GM23338 (cell line): Measurements from ENCODE around the gene EFCAB9. TPM values are rescaled to one million over a fixed set of nuclear protein-coding genes. Genes with fewer than 3 reads are reported as not detected.

Experiments used
- ATAC-seq: fragments of 200-7000 bp; cut with Tn5 transposase; 3 replicates; pipeline ENCODE4 v1.9.1; 2020
- DNase-seq: peaks from one replicate; pipeline ENCODE4 v3.0.0-alpha.2; 2015; ENCODE audit warnings: low spot score
- H2AFZ ChIP-seq: fragments of 200-600 bp; sonication (generic); 2 replicates; pipeline ENCODE4 v1.8.0; 2016; ENCODE audit warnings: antibody characterized with exemption, mild to moderate bottlenecking, moderate library complexity
- H3F3A ChIP-seq: fragments of 200-600 bp; sonication (generic); replicated peaks from 2 replicates; pipeline ENCODE4 v1.8.0; 2017; ENCODE audit warnings: antibody characterized with exemption, mixed run types, low read depth
- H3K27ac ChIP-seq: fragments of 200-600 bp; sonication (generic); 2 replicates; pipeline ENCODE4 v1.6.1; 2016; ENCODE audit warnings: low read depth
- H3K27me3 ChIP-seq: fragments of 200-600 bp; sonication (generic); 2 replicates; pipeline ENCODE4 v1.8.0; 2016; ENCODE audit warnings: mild to moderate bottlenecking, mixed run types, moderate library complexity; ENCODE audit not compliant: insufficient read depth
- H3K36me3 ChIP-seq: fragments of 200-600 bp; sonication (generic); 2 replicates; pipeline ENCODE4 v1.8.0; 2016; ENCODE audit warnings: mild to moderate bottlenecking; ENCODE audit not compliant: insufficient read depth
- H3K4me1 ChIP-seq: fragments of 200-600 bp; sonication (generic); 2 replicates; pipeline ENCODE4 v1.8.0; 2016; ENCODE audit warnings: mild to moderate bottlenecking, moderate library complexity; ENCODE audit not compliant: insufficient read depth
- H3K4me2 ChIP-seq: fragments of 200-600 bp; sonication (generic); 2 replicates; pipeline ENCODE4 v1.7.1; 2017; ENCODE audit warnings: mixed run types
- H3K4me3 ChIP-seq: fragments of 200-600 bp; sonication (generic); 2 replicates; pipeline ENCODE4 v1.6.1; 2016; ENCODE audit warnings: mixed run types
- H3K79me2 ChIP-seq: fragments of 200-600 bp; sonication (generic); replicated peaks from 2 replicates; pipeline ENCODE4 v1.8.0; 2017; ENCODE audit warnings: mild to moderate bottlenecking; ENCODE audit not compliant: insufficient read depth
- H3K9me2 ChIP-seq: fragments of 200-600 bp; sonication (generic); 2 replicates; pipeline ENCODE4 v1.8.0; 2017; ENCODE audit not compliant: insufficient read depth
- H4K20me1 ChIP-seq: fragments of 200-600 bp; sonication (generic); replicated peaks from 2 replicates; pipeline ENCODE4 v1.8.0; 2017; ENCODE audit warnings: mild to moderate bottlenecking; ENCODE audit not compliant: insufficient read depth
- H3K27ac Mint-ChIP-seq: 2 replicates; pipeline ENCODE4 v1.8.0; 2020; ENCODE audit warnings: inconsistent platforms, mild to moderate bottlenecking, moderate library complexity, mixed read lengths
- H3K27me3 Mint-ChIP-seq: 3 replicates; pipeline ENCODE4 v1.8.0; 2022; ENCODE audit warnings: low read depth, mild to moderate bottlenecking, moderate library complexity, mixed read lengths, inconsistent platforms; ENCODE audit not compliant: insufficient read depth, poor library complexity
- H3K36me3 Mint-ChIP-seq: 3 replicates; pipeline ENCODE4 v1.8.0; 2021; ENCODE audit warnings: low read depth, mild to moderate bottlenecking, inconsistent platforms, moderate library complexity, mixed read lengths
- H3K4me1 Mint-ChIP-seq: 3 replicates; pipeline ENCODE4 v1.8.0; 2020; ENCODE audit warnings: mild to moderate bottlenecking, inconsistent platforms, mixed read lengths
- H3K4me3 Mint-ChIP-seq: 3 replicates; pipeline ENCODE4 v1.8.0; 2021; ENCODE audit warnings: moderate library complexity, mild to moderate bottlenecking, inconsistent platforms, mixed read lengths
- H3K9me3 Mint-ChIP-seq: 3 replicates; pipeline ENCODE4 v1.8.0; 2020; ENCODE audit warnings: moderate library complexity, mild to moderate bottlenecking, inconsistent platforms, mixed read lengths
- EZH2 ChIP-seq: fragments of 200-600 bp; sonication (generic); IDR thresholded peaks from one replicate; pipeline ENCODE4 v1.8.0; 2017; ENCODE audit warnings: antibody characterized with exemption, mild to moderate bottlenecking, low read depth; ENCODE audit not compliant: unreplicated experiment
- EZH2phosphoT487 ChIP-seq: fragments of 200-600 bp; sonication (generic); IDR thresholded peaks from one replicate; pipeline ENCODE4 v1.8.1; 2018; ENCODE audit warnings: antibody characterized with exemption; ENCODE audit not compliant: unreplicated experiment
- JUNB ChIP-seq: IDR thresholded peaks from one replicate; pipeline ENCODE4 v1.6.1; 2016; ENCODE audit warnings: antibody characterized with exemption; ENCODE audit not compliant: unreplicated experiment
- STAT1 ChIP-seq: IDR thresholded peaks from one replicate; pipeline ENCODE4 v1.6.1; 2016; ENCODE audit warnings: antibody characterized with exemption; ENCODE audit not compliant: unreplicated experiment
- ZNF331 ChIP-seq: fragments of 250-450 bp; sonication (Bioruptor Pico); IDR thresholded peaks from 2 replicates; pipeline ENCODE4 v1.5.0; 2020; ENCODE audit warnings: low read depth, mild to moderate bottlenecking, moderate library complexity
- ZNF462 ChIP-seq: fragments of 250-450 bp; sonication (Bioruptor Pico); IDR thresholded peaks from 2 replicates; pipeline ENCODE4 v1.5.0; 2020; ENCODE audit warnings: mild to moderate bottlenecking, moderate library complexity
- polyA plus RNA-seq: library from polyadenylated mRNA; unstranded; fragments of >200 nt; fragmentation: Nextera tagmentation; extraction: Ambion mirVana; gene quantifications from 2 replicates; pipeline ENCODE4 v1.2.1, GENCODE V29; 2016
- total RNA-seq: library from RNA; depleted of rRNA; stranded (reverse); fragments of >200 nt; shearing (Covaris generic); gene quantifications from 2 replicates; pipeline ENCODE4 v1.2.3, GENCODE V29; 2014
- TF ChIP-seq, protein P1 (sequence below), 2 experiments: fragments of 200-600 bp in 1 of 2; sonication (generic) in 1 of 2; conservative IDR thresholded peaks; 2 replicates each; pipeline versions ENCODE4 v1.5.1 to v1.6.1; 2016 to 2017; ENCODE audit warnings: antibody characterized with exemption in 2 of 2, low read depth in 2 of 2, mild to moderate bottlenecking in 2 of 2, moderate library complexity in 1 of 2

EFCAB9 gene
- total and polyA plus RNA-seq, 2 experiments from 2014 or later, result not detected

DNA sequence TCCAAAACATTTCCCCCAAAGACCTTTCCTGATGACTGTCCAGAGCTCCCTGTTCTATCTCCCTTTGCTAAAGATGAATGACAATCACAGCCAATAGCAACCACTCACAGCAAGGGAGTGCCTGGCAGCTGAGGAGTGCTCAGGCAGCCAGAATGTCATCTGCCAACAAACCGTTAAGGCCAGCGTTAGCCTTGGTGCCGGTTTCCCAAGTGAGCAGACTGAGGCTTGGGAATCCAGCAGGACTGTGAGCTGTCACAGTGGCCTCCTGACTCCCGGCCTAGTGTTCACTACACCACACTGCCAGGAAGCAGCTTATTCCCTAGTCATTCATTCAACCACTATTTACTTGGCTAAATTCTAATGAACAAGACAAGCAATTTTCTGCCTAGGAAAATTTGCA, 30.6 kb upstream of the EFCAB9 start:
- Mint-ChIP-seq H3K27ac (no peak overlapping the region), H3K27me3 (no peaks in the 10 kb centered on the region), H3K4me3 (no peak overlapping the region), H3K9me3 (no peaks in the 10 kb centered on the region; the same call in 2 of the 3 replicates), H3K36me3 (no peaks in the 10 kb centered on the region; the same call in 2 of the 3 replicates), H3K4me1 (no peaks in the 10 kb centered on the region; the same call in 2 of the 3 replicates)
- Histone ChIP-seq H3K4me3 (no peak overlapping the region), H3K27me3 (no peaks in the 10 kb centered on the region), H3K9me2 (no peaks in the 10 kb centered on the region), H3F3A (peaks cover 3% of the 10 kb centered on the region; the same call in 1 of the 2 replicates), H3K36me3 (no peaks in the 10 kb centered on the region), H3K27ac (no peak overlapping the region), H3K4me2 (no peak overlapping the region), H4K20me1 (no peaks in the 10 kb centered on the region; the same call in 1 of the 2 replicates), H3K4me1 (no peaks in the 10 kb centered on the region), H3K79me2 (peaks cover 16% of the 10 kb centered on the region; the same call in 1 of the 2 replicates), H2AFZ (no peak overlapping the region)
- DNase-seq (no peak), ATAC-seq (no peak; the same call in 2 of the 3 replicates)
- no peak for TF ChIP-seq JUNB
- TF ChIP-seq EZH2, result no peak
- TF ChIP-seq ZNF462 (CRISPR knock-in tag), result no peak
- TF ChIP-seq, protein P1, sequence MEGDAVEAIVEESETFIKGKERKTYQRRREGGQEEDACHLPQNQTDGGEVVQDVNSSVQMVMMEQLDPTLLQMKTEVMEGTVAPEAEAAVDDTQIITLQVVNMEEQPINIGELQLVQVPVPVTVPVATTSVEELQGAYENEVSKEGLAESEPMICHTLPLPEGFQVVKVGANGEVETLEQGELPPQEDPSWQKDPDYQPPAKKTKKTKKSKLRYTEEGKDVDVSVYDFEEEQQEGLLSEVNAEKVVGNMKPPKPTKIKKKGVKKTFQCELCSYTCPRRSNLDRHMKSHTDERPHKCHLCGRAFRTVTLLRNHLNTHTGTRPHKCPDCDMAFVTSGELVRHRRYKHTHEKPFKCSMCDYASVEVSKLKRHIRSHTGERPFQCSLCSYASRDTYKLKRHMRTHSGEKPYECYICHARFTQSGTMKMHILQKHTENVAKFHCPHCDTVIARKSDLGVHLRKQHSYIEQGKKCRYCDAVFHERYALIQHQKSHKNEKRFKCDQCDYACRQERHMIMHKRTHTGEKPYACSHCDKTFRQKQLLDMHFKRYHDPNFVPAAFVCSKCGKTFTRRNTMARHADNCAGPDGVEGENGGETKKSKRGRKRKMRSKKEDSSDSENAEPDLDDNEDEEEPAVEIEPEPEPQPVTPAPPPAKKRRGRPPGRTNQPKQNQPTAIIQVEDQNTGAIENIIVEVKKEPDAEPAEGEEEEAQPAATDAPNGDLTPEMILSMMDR (conservative IDR thresholded peaks at IDR 0.05; ENCODE audit: low read depth in 2 of 2), result no peak
- TF ChIP-seq EZH2phosphoT487, result no peak
- no peak for TF ChIP-seq STAT1
- TF ChIP-seq ZNF331 (CRISPR knock-in tag), result no peak
